HepG2 (cell line): ENCODE measurements around the gene FBXO11. TPM values are rescaled to one million over a fixed set of nuclear protein-coding genes. Genes with fewer than 3 reads are reported as not detected.

Experiments used
- AGO1 ChIP-seq: fragments of 200-400 bp; formaldehyde crosslinking; IDR thresholded peaks from 2 replicates; pipeline ENCODE4 v1.6.1; 2017; ENCODE audit warnings: mild to moderate bottlenecking, low read depth, low read length, moderate library complexity; ENCODE audit not compliant: poor library complexity, severe bottlenecking
- BORCS8-MEF2B ChIP-seq: sonication (generic); formaldehyde crosslinking; IDR thresholded peaks from 2 replicates; pipeline ENCODE4 v1.8.0; 2022; ENCODE audit warnings: mild to moderate bottlenecking, missing genetic modification reagents
- DNMT3B ChIP-seq: conservative IDR thresholded peaks from 2 replicates; pipeline ENCODE4 v1.6.1; 2016; ENCODE audit warnings: missing biosample characterization, control low read depth
- ERF ChIP-seq: IDR thresholded peaks from 2 replicates; pipeline ENCODE4 v1.6.1; 2018; ENCODE audit warnings: missing biosample characterization, missing genetic modification reagents
- NFE2 ChIP-seq: sonication (generic); formaldehyde crosslinking; IDR thresholded peaks from 2 replicates; pipeline ENCODE4 v1.4.0; 2020; ENCODE audit warnings: missing genetic modification reagents
- ONECUT2 ChIP-seq: sonication (generic); formaldehyde crosslinking; IDR thresholded peaks from 2 replicates; pipeline ENCODE4 v1.4.0; 2020; ENCODE audit warnings: missing genetic modification reagents
- SPEN ChIP-seq: sonication (generic); formaldehyde crosslinking; IDR thresholded peaks from 2 replicates; pipeline ENCODE4 v1.5.1; 2020; ENCODE audit warnings: low read depth, mild to moderate bottlenecking, missing genetic modification reagents
- STAG1 ChIP-seq: sonication (generic); formaldehyde crosslinking; IDR thresholded peaks from 2 replicates; pipeline ENCODE4 v1.4.0; 2020; ENCODE audit warnings: missing genetic modification reagents
- STAT5B ChIP-seq: sonication (generic); formaldehyde crosslinking; IDR thresholded peaks from 2 replicates; pipeline ENCODE4 v1.4.0; 2020; ENCODE audit warnings: missing genetic modification reagents
- TAF1 ChIP-seq: sonication (generic); formaldehyde crosslinking; IDR thresholded peaks from 2 replicates; pipeline ENCODE4 v1.4.0; 2020; ENCODE audit warnings: missing genetic modification reagents
- WIZ ChIP-seq: sonication (generic); formaldehyde crosslinking; IDR thresholded peaks from 2 replicates; pipeline ENCODE4 v1.5.1; 2020; ENCODE audit warnings: mild to moderate bottlenecking, missing genetic modification reagents
- ZBTB7A ChIP-seq: sonication (generic); formaldehyde crosslinking; IDR thresholded peaks from 2 replicates; pipeline ENCODE4 v1.8.0; 2022; ENCODE audit warnings: mild to moderate bottlenecking, missing genetic modification reagents
- ZC3H4 ChIP-seq: sonication (generic); formaldehyde crosslinking; IDR thresholded peaks from 2 replicates; pipeline ENCODE4 v1.4.0; 2020; ENCODE audit warnings: missing genetic modification reagents, borderline replicate concordance
- ZFY ChIP-seq: sonication (generic); formaldehyde crosslinking; IDR thresholded peaks from 2 replicates; pipeline ENCODE4 v1.4.0; 2020; ENCODE audit warnings: missing genetic modification reagents
- ZNF101 ChIP-seq: sonication (generic); formaldehyde crosslinking; IDR thresholded peaks from 2 replicates; pipeline ENCODE4 v1.4.0; 2020; ENCODE audit warnings: mild to moderate bottlenecking, low read depth, missing genetic modification reagents, borderline replicate concordance
- ZNF570 ChIP-seq: sonication (generic); formaldehyde crosslinking; IDR thresholded peaks from 2 replicates; pipeline ENCODE4 v1.4.0; 2020; ENCODE audit warnings: mild to moderate bottlenecking, missing genetic modification reagents, borderline replicate concordance
- ZNF883 ChIP-seq: sonication (generic); formaldehyde crosslinking; IDR thresholded peaks from 2 replicates; pipeline ENCODE4 v1.5.1; 2020; ENCODE audit warnings: mild to moderate bottlenecking, missing genetic modification reagents; ENCODE audit errors: not compliant biosample characterization
- polyA plus RNA-seq, 8 experiments: library from polyadenylated mRNA; depleted of rRNA in 3 of 8; stranded (reverse) in 7 of 8; unstranded in 1 of 8; fragments of >200 nt; fragmentation: Illumina TruSeq in 4 of 8; extraction: Trizol in 4 of 8; gene quantifications; 2 replicates each; pipeline versions ENCODE4 v1.2.1 to v1.2.3, GENCODE V29; 2011 to 2016; ENCODE audit warnings: low read depth in 4 of 8, missing spikeins in 1 of 8, mixed read lengths in 1 of 8; ENCODE audit not compliant: insufficient read depth in 1 of 8
- total RNA-seq, 5 experiments: library from RNA; depleted of rRNA; stranded (reverse); fragments of >200 nt; fragmentation: Illumina TruSeq; extraction: Trizol; gene quantifications; 2 replicates each; pipeline ENCODE4 v1.2.3, GENCODE V29; 2016; ENCODE audit warnings: low read depth in 1 of 5
- TF ChIP-seq, protein P1 (sequence below): sonication (generic); formaldehyde crosslinking; IDR thresholded peaks from 2 replicates; pipeline ENCODE4 v1.9.0; 2021; ENCODE audit warnings: missing genetic modification reagents, mild to moderate bottlenecking, borderline replicate concordance
- TF ChIP-seq, protein P2 (sequence below): sonication (generic); formaldehyde crosslinking; IDR thresholded peaks from 2 replicates; pipeline ENCODE4 v1.4.0; 2020; ENCODE audit warnings: missing genetic modification reagents

FBXO11 gene
- total and polyA plus RNA-seq, 2 of the 13 experiments (the other 11 are each of a cell fraction or from before 2014, with no cell fraction given) = 27.9 to 47.6 TPM

DNA sequence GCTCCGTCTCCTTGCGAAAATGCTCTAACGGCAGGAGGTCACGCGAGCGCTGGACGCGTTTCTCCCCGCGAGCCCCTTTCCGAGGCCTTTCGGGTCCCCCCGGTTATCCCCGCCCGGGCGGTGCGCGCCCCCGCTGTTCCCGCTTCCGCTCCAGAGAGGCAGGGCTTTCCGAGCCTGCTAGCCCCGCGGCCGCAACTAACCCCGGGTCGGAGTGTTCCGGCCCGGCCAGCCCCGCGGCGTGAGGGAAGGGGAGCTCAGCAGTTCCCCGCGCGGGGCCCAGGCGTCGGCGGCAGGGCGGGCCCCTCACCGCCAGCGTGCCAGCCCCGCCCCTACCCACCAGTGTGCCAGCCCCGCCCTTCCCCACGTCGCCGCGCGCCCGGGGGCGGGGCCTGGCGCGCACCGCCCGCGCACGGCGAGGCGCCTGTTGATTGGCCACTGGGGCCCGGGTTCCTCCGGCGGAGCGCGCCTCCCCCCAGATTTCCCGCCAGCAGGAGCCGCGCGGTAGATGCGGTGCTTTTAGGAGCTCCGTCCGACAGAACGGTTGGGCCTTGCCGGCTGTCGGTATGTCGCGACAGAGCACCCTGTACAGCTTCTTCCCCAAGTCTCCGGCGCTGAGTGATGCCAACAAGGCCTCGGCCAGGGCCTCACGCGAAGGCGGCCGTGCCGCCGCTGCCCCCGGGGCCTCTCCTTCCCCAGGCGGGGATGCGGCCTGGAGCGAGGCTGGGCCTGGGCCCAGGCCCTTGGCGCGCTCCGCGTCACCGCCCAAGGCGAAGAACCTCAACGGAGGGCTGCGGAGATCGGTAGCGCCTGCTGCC is 123.4 kb downstream of the FBXO11 start, which contains the start of gene MSH6 (continued):
- TF ChIP-seq TAF1 (CRISPR knock-in tag) (peak; percentile 81), ERF (peak; percentile 97), AGO1 (peak; percentile 82), STAG1 (CRISPR knock-in tag) (no peak), ZNF101 (CRISPR knock-in tag) (no peak), STAT5B (0 out of 2 replicates have a peak, but pooled peaks have one; percentile 41), BORCS8-MEF2B (CRISPR knock-in tag) (peak; percentile 98), ZNF570 (CRISPR knock-in tag) (no peak), DNMT3B (CRISPR knock-in tag) (no peak), SPEN (CRISPR knock-in tag) (peak; percentile 96), ZBTB7A (CRISPR knock-in tag) (peak; percentile 78), NFE2 (CRISPR knock-in tag) (no peak), ZNF883 (CRISPR knock-in tag) (peak; percentile 97), WIZ (CRISPR knock-in tag) (peak; percentile 84; the same call in 1 of the 2 replicates), ZFY (peak; percentile 99), ZC3H4 (CRISPR knock-in tag) (no peak), ONECUT2 (CRISPR knock-in tag) (peak; percentile 38; the same call in 1 of the 2 replicates)
- TF ChIP-seq, protein P1, sequence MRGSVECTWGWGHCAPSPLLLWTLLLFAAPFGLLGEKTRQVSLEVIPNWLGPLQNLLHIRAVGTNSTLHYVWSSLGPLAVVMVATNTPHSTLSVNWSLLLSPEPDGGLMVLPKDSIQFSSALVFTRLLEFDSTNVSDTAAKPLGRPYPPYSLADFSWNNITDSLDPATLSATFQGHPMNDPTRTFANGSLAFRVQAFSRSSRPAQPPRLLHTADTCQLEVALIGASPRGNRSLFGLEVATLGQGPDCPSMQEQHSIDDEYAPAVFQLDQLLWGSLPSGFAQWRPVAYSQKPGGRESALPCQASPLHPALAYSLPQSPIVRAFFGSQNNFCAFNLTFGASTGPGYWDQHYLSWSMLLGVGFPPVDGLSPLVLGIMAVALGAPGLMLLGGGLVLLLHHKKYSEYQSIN (CRISPR knock-in tag) = peak; percentile 71; the same call in 1 of the 2 replicates
- TF ChIP-seq, protein P2, sequence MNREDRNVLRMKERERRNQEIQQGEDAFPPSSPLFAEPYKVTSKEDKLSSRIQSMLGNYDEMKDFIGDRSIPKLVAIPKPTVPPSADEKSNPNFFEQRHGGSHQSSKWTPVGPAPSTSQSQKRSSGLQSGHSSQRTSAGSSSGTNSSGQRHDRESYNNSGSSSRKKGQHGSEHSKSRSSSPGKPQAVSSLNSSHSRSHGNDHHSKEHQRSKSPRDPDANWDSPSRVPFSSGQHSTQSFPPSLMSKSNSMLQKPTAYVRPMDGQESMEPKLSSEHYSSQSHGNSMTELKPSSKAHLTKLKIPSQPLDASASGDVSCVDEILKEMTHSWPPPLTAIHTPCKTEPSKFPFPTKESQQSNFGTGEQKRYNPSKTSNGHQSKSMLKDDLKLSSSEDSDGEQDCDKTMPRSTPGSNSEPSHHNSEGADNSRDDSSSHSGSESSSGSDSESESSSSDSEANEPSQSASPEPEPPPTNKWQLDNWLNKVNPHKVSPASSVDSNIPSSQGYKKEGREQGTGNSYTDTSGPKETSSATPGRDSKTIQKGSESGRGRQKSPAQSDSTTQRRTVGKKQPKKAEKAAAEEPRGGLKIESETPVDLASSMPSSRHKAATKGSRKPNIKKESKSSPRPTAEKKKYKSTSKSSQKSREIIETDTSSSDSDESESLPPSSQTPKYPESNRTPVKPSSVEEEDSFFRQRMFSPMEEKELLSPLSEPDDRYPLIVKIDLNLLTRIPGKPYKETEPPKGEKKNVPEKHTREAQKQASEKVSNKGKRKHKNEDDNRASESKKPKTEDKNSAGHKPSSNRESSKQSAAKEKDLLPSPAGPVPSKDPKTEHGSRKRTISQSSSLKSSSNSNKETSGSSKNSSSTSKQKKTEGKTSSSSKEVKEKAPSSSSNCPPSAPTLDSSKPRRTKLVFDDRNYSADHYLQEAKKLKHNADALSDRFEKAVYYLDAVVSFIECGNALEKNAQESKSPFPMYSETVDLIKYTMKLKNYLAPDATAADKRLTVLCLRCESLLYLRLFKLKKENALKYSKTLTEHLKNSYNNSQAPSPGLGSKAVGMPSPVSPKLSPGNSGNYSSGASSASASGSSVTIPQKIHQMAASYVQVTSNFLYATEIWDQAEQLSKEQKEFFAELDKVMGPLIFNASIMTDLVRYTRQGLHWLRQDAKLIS (CRISPR knock-in tag) = no peak
